Measurements from ENCODE around the gene BCDIN3D.
A peak's percentile ranks its signal among the peaks of the same experiment; 100 is the strongest.

BCDIN3D gene

DNA sequence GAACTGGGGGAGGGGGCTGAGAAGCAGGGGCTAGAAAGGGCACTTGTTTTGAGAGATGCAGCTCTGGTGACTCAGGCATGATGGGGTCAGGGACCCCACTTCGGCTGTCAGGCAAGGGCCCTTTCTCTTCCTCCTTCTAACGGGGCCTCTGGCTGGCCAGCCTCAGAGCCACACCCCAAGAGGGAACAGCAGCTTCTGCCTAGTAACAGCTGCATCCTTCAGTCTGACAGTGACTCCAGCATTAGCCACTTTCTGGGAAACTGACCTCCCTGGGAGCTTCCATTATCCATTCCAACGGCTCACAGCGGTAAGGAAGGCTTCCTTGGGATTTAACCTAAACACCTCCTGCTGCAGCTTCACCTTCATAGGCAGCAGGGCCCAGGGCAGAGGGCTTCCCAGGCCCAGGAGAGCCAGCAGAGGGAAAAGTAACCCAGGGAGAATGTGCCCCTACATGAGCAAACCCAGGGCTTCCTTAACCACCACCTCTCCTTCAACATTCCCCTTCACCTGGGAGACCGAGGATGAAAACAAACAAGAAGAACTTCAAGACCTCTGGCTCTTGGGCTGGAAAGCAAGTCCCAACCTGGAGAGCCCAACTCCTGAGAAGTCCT, 17.4 kb downstream of the BCDIN3D start:
- Histone ChIP-seq H3K36me3 (ENCODE audit: insufficient read depth, low read depth, low read length) (peaks cover 13% of the 10 kb centered on the region), H3K4me1 (ENCODE audit: insufficient read depth, low read length) (peaks cover 26% of the 10 kb centered on the region), H3K4me3 (ENCODE audit: low read length) (peak overlapping the region; percentile 26; the same call in 1 of the 2 replicates), H3K9me3 (ENCODE audit: insufficient read depth, low read depth, low read length) (no peaks in the 10 kb centered on the region), H3K27me3 (ENCODE audit: insufficient read depth, low read length) (no peaks in the 10 kb centered on the region), H3K9ac (ENCODE audit: low read depth, low read length) (no peak overlapping the region), H3K27ac (ENCODE audit: low read length) (no peak overlapping the region)

GRCh38 chr12:49824895-49825294, 18.0 kb downstream of the BCDIN3D start:
- no peak overlapping the region for H3K27ac ChIP-seq (ENCODE audit: low read length)
- no peak overlapping the region for H3K9ac ChIP-seq (ENCODE audit: low read depth, low read length)
- no peak overlapping the region for H3K4me3 ChIP-seq (ENCODE audit: low read length)
- H3K4me1 ChIP-seq (ENCODE audit: insufficient read depth, low read length) = peaks cover 26% of the 10 kb centered on the region
- H3K9me3 ChIP-seq (ENCODE audit: insufficient read depth, low read depth, low read length) = no peaks in the 10 kb centered on the region
- peaks cover 13% of the 10 kb centered on the region for H3K36me3 ChIP-seq (ENCODE audit: insufficient read depth, low read depth, low read length)
- no peaks in the 10 kb centered on the region for H3K27me3 ChIP-seq (ENCODE audit: insufficient read depth, low read length)

GRCh38 chr12:49824416-49824815, 18.5 kb downstream of the BCDIN3D start:
- peaks cover 13% of the 10 kb centered on the region for H3K36me3 ChIP-seq (ENCODE audit: insufficient read depth, low read depth, low read length)
- peaks cover 26% of the 10 kb centered on the region for H3K4me1 ChIP-seq (ENCODE audit: insufficient read depth, low read length)
- no peak overlapping the region for H3K9ac ChIP-seq (ENCODE audit: low read depth, low read length)
- no peak overlapping the region for H3K27ac ChIP-seq (ENCODE audit: low read length)
- H3K27me3 ChIP-seq (ENCODE audit: insufficient read depth, low read length) = no peaks in the 10 kb centered on the region
- H3K4me3 ChIP-seq (ENCODE audit: low read length) = no peak overlapping the region
- H3K9me3 ChIP-seq (ENCODE audit: insufficient read depth, low read depth, low read length) = no peaks in the 10 kb centered on the region

DNA sequence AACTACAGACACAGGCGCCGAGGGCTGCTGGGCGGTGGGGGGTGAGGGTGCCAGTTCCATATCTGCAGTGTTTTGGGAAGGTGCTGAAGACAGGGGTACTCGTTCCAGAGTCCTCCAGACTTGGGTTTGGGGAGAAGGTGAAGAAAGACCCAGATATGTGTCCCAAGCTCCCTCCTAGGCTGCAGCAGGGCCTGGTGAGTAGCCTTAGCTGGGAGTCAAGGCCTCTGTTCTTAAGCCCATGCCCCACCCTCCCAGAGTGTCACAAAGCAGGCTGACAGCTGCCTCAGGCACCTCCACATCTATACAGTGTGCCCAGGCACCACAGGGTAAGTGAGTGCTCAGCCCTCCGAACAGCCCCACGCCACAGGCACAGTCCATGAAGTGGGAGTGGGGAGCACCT, 19.0 kb downstream of the BCDIN3D start:
- Histone ChIP-seq H3K36me3 (ENCODE audit: insufficient read depth, low read depth, low read length) (peaks cover 13% of the 10 kb centered on the region), H3K9ac (ENCODE audit: low read depth, low read length) (no peak overlapping the region)

DNA sequence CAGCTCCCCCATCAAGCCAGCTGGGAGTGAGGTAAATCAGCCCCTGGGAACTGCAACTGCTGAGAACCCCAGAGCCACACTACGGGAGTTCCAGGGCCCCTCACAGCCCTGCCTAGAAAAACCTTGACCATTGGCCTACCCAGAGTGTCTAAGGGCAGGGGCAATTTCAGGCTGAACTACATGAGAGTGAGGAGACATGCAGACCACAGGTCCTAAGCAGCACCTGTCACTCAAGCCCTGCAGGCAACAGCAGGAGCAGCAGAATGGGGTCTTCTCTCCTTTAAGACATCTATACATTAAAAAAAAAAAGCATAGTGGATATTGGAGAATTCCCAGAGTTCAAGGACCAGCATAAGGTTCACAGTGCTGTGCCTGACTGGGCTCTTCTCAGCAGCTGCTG, 19.6 kb downstream of the BCDIN3D start:
- H3K9me3 ChIP-seq (ENCODE audit: insufficient read depth, low read depth, low read length) = no peaks in the 10 kb centered on the region
- peaks cover 13% of the 10 kb centered on the region for H3K36me3 ChIP-seq (ENCODE audit: insufficient read depth, low read depth, low read length)
- peaks cover 21% of the 10 kb centered on the region for H3K4me1 ChIP-seq (ENCODE audit: insufficient read depth, low read length)
- H3K27ac ChIP-seq (ENCODE audit: low read length) = no peak overlapping the region
- no peaks in the 10 kb centered on the region for H3K27me3 ChIP-seq (ENCODE audit: insufficient read depth, low read length)
- no peak overlapping the region for H3K9ac ChIP-seq (ENCODE audit: low read depth, low read length)
- H3K4me3 ChIP-seq (ENCODE audit: low read length) = no peak overlapping the region

More for the DNA sequence above, 19.0 kb downstream of the BCDIN3D start:
- peaks cover 21% of the 10 kb centered on the region for H3K4me1 ChIP-seq (ENCODE audit: insufficient read depth, low read length)
- H3K9me3 ChIP-seq (ENCODE audit: insufficient read depth, low read depth, low read length) = no peaks in the 10 kb centered on the region
- H3K27ac ChIP-seq (ENCODE audit: low read length) = no peak overlapping the region
- no peak overlapping the region for H3K4me3 ChIP-seq (ENCODE audit: low read length)
- H3K27me3 ChIP-seq (ENCODE audit: insufficient read depth, low read length) = no peaks in the 10 kb centered on the region

DNA sequence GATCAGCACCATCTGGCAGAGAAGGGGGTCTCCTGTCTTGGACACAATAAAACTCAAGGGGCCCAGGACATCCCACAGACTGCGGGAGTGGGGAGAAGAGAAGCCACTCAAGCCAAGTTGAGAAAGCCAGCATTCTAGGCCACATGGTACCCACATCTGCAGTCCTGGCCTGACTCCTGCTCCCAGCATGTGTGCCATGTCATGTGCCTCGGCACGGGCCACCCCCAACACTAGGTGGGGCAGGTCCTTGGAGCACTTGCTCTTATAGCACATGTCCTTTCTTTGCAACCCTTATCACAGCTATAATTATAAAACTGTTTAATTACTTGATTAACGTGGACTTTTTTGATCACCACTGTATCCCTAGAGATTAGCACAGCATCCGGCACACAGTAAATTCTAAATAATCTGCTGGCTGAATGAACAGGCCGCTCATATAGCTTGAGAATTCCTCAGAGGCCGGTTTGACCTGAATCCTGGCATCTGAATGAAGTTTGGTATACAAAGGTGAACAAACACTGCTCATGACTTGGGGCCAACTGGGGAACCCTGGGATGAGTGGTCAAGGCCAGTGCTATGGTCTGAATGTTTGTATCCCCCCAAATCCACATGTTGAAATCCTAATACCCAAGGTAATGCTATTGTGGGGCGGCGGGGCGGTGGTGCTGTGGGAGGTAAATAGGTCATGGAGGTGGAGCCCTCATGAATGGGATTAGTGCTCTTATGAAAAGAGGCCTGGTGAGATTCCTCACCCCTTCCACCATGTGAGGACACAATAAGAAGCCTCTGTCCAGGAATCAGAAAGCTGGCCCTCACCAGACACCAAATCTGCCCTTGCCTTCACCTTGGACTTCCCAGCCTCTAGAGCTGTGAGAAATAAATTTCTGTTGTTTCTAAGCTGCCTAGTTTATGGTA, 21.3 kb downstream of the BCDIN3D start:
- Histone ChIP-seq H3K9me3 (ENCODE audit: insufficient read depth, low read depth, low read length) (no peaks in the 10 kb centered on the region), H3K4me3 (ENCODE audit: low read length) (no peak overlapping the region), H3K27ac (ENCODE audit: low read length) (no peak overlapping the region), H3K36me3 (ENCODE audit: insufficient read depth, low read depth, low read length) (peaks cover 13% of the 10 kb centered on the region), H3K27me3 (ENCODE audit: insufficient read depth, low read length) (no peaks in the 10 kb centered on the region), H3K4me1 (ENCODE audit: insufficient read depth, low read length) (peaks cover 15% of the 10 kb centered on the region), H3K9ac (ENCODE audit: low read depth, low read length) (0 out of 2 replicates have a peak overlapping the region, but pooled peaks have one; percentile 0)

DNA sequence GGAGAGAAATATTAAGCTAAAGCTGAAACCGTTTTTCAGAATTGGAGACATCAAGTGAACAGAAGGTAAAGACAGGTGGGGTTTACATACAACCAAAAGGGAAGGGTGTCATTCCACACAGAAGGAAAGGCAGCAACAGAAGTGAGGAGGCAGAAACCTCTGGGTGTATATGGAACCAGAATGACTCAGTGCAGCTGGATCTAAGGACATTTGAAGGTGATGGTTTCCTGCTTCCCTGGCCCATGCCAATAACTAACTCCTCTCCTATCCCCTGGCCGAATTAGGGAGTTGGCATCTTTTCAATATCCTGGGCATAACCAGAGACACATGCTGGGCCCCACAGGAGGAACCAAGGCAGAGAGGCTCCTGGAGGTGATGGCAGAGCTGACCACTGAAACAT, 23.1 kb downstream of the BCDIN3D start:
- Histone ChIP-seq H3K9me3 (ENCODE audit: insufficient read depth, low read depth, low read length) (no peaks in the 10 kb centered on the region), H3K9ac (ENCODE audit: low read depth, low read length) (no peak overlapping the region), H3K27me3 (ENCODE audit: insufficient read depth, low read length) (no peaks in the 10 kb centered on the region)

DNA sequence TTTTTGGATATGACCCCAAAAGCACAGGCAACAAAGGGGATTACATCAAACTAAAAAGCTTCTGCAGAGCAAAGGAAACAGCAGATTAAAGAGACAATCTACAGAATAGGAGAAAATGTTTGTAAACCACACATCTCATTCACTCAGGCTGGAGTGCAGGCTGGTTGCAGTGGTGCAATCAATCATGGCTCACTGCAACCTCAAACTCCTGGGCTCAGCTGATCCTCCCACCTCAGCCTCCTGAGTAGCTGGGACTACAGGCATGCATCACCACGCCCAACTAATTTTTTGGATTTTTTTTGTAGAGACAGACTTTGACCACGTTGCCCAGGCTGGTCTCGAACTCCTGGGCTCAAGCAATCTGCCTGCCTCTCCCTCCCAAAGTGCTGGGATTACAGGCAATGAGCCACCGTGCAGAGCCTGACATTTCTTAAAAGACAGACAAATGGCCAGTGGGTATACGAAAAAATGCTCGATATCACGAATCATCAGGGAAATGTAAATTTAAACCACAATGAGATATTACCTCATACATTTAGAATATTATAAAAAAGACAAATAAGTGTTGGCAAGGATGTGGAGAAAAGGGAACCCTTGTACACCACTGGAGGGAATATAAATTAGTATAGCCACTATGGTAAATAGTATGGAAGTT, 24.5 kb downstream of the BCDIN3D start:
- no peaks in the 10 kb centered on the region for H3K9me3 ChIP-seq (ENCODE audit: insufficient read depth, low read depth, low read length)
- H3K9ac ChIP-seq (ENCODE audit: low read depth, low read length) = no peak overlapping the region
- no peak overlapping the region for H3K4me3 ChIP-seq (ENCODE audit: low read length)
- no peaks in the 10 kb centered on the region for H3K27me3 ChIP-seq (ENCODE audit: insufficient read depth, low read length)
- peaks cover 21% of the 10 kb centered on the region for H3K36me3 ChIP-seq (ENCODE audit: insufficient read depth, low read depth, low read length)
- H3K27ac ChIP-seq (ENCODE audit: low read length) = no peak overlapping the region
- H3K4me1 ChIP-seq (ENCODE audit: insufficient read depth, low read length) = peaks cover 3% of the 10 kb centered on the region; the same call in 1 of the 2 replicates

More for the DNA sequence above, 23.1 kb downstream of the BCDIN3D start:
- H3K4me1 ChIP-seq (ENCODE audit: insufficient read depth, low read length) = peaks cover 3% of the 10 kb centered on the region; the same call in 1 of the 2 replicates
- peaks cover 18% of the 10 kb centered on the region for H3K36me3 ChIP-seq (ENCODE audit: insufficient read depth, low read depth, low read length)
- H3K27ac ChIP-seq (ENCODE audit: low read length) = no peak overlapping the region
- no peak overlapping the region for H3K4me3 ChIP-seq (ENCODE audit: low read length)

DNA sequence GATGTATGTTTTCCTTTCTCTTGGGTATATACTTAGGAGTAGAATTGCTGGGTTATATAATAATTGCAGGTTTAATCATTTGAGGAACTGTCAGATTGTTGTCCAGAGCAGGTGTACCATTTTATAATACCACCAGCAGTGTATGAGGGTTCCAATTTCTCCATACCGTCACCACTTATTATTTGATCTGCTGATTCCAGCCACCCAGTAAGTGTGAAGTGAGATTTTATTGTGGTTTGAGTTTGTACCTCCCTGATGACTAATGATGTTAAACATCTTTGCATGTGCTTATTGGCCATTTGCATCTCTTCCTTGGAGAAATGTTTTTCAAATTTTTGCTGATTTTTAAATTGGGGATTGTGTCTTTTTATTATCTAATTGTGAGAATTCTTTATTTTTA, 29.8 kb downstream of the BCDIN3D start:
- peaks cover 25% of the 10 kb centered on the region for H3K4me1 ChIP-seq (ENCODE audit: insufficient read depth, low read length)
- no peak overlapping the region for H3K9ac ChIP-seq (ENCODE audit: low read depth, low read length)
- H3K36me3 ChIP-seq (ENCODE audit: insufficient read depth, low read depth, low read length) = peaks cover 11% of the 10 kb centered on the region; the same call in 1 of the 2 replicates
- H3K4me3 ChIP-seq (ENCODE audit: low read length) = no peak overlapping the region
- H3K27ac ChIP-seq (ENCODE audit: low read length) = no peak overlapping the region
- H3K9me3 ChIP-seq (ENCODE audit: insufficient read depth, low read depth, low read length) = no peaks in the 10 kb centered on the region
- no peaks in the 10 kb centered on the region for H3K27me3 ChIP-seq (ENCODE audit: insufficient read depth, low read length)

- Histone ChIP-seq H3K27ac (ENCODE audit: low read length) (no peak overlapping the region), H3K27me3 (ENCODE audit: insufficient read depth, low read length) (no peaks in the 10 kb centered on the region), H3K4me1 (ENCODE audit: insufficient read depth, low read length) (peaks cover 25% of the 10 kb centered on the region), H3K9ac (ENCODE audit: low read depth, low read length) (no peak overlapping the region), H3K9me3 (ENCODE audit: insufficient read depth, low read depth, low read length) (no peaks in the 10 kb centered on the region), H3K4me3 (ENCODE audit: low read length) (no peak overlapping the region), H3K36me3 (ENCODE audit: insufficient read depth, low read depth, low read length) (peaks cover 17% of the 10 kb centered on the region; the same call in 1 of the 2 replicates)
Measured at GRCh38 chr12:49811961-49812401, 30.9 kb downstream of the BCDIN3D start.

DNA sequence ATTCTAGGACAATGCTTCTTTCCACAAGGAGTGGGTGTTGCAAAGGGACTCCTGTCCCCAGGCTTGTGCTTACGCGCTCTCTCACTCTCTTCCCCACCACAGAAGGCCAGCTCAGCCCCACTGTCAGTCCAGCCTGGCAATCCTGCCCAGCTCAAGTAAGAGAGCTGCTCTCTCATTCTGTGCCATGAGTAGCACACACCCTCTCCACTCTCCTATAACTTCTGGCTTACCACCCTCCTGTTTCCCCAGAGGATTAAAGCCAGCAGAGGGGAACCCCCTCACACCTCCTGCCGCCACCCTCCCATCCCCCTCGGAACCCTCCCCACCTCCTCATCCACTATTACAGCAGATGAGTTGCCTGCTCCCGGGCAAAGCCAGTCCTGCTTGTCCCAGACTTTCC, 31.8 kb downstream of the BCDIN3D start:
- Histone ChIP-seq H3K27ac (ENCODE audit: low read length) (no peak overlapping the region), H3K4me1 (ENCODE audit: insufficient read depth, low read length) (peaks cover 25% of the 10 kb centered on the region), H3K27me3 (ENCODE audit: insufficient read depth, low read length) (no peaks in the 10 kb centered on the region), H3K9me3 (ENCODE audit: insufficient read depth, low read depth, low read length) (no peaks in the 10 kb centered on the region), H3K4me3 (ENCODE audit: low read length) (no peak overlapping the region), H3K36me3 (ENCODE audit: insufficient read depth, low read depth, low read length) (peaks cover 17% of the 10 kb centered on the region; the same call in 1 of the 2 replicates), H3K9ac (ENCODE audit: low read depth, low read length) (0 out of 2 replicates have a peak overlapping the region, but pooled peaks have one; percentile 25)
